CD4-positive, alpha-beta memory T cell (primary cell): ENCODE results near the gene LMTK2. TPM values are rescaled to one million over a fixed set of nuclear protein-coding genes. Genes with fewer than 3 reads are reported as not detected.

ENCODE experiments used
- CTCF ChIA-PET: fragments of 350-600 bp; sonication (Branson Sonifier 250); formaldehyde crosslinking; loops from one replicate; lab custom pipeline; 2021; ENCODE audit warnings: inconsistent platforms; ENCODE audit not compliant: partially characterized antibody; lab: Charles Lee
- POLR2A ChIA-PET: fragments of 350-600 bp; sonication (Branson Sonifier 250); formaldehyde crosslinking; loops from one replicate; lab custom pipeline; 2021; ENCODE audit not compliant: partially characterized antibody; lab: Charles Lee
- DNase-seq, 5 donors: peaks; one replicate each; pipeline versions ENCODE4 v3.0.0 to v3.0.0-alpha.2; 2020 to 2022; ENCODE audit warnings: mixed read lengths in 1 of 5
- H3K27ac ChIP-seq: one replicate; pipeline ENCODE4 v1.7.0; 2013; ENCODE audit warnings: low read depth, low read length
- H3K27me3 ChIP-seq: 2 replicates; pipeline ENCODE4 v1.7.0; 2013; ENCODE audit warnings: mild to moderate bottlenecking, low read length, moderate library complexity; ENCODE audit not compliant: insufficient read depth
- H3K36me3 ChIP-seq: 2 replicates; pipeline ENCODE4 v1.7.0; 2013; ENCODE audit warnings: mild to moderate bottlenecking, low read length, moderate library complexity; ENCODE audit not compliant: insufficient read depth
- H3K4me1 ChIP-seq: 2 replicates; pipeline ENCODE4 v1.7.0; 2013; ENCODE audit warnings: mild to moderate bottlenecking, low read length, moderate library complexity; ENCODE audit not compliant: insufficient read depth
- H3K4me3 ChIP-seq, 2 donors: one replicate each; pipeline ENCODE4 v1.7.0; 2013; ENCODE audit warnings: low read length in 2 of 2, mild to moderate bottlenecking in 1 of 2
- H3K9me3 ChIP-seq, 2 donors: one replicate each; pipeline ENCODE4 v1.7.0; 2013; ENCODE audit warnings: low read length in 2 of 2, control low read depth in 1 of 2; ENCODE audit not compliant: control insufficient read depth in 1 of 2
- H3K27ac Mint-ChIP-seq, 7 donors: one replicate each; pipeline ENCODE4 v1.8.0; 2020 to 2021; ENCODE audit warnings: mixed read lengths in 7 of 7, mild to moderate bottlenecking in 6 of 7, inconsistent platforms in 3 of 7, moderate library complexity in 3 of 7
- H3K27me3 Mint-ChIP-seq, 2 donors: one replicate each; pipeline ENCODE4 v1.8.0; 2020 to 2021; ENCODE audit warnings: mixed read lengths in 2 of 2
- H3K36me3 Mint-ChIP-seq, 2 donors: one replicate each; pipeline ENCODE4 v1.8.0; 2020 to 2021; ENCODE audit warnings: mixed read lengths in 2 of 2, inconsistent platforms in 1 of 2, mild to moderate bottlenecking in 1 of 2
- H3K4me1 Mint-ChIP-seq, 4 donors: one replicate each; pipeline ENCODE4 v1.8.0; 2020 to 2021; ENCODE audit warnings: mixed read lengths in 4 of 4, mild to moderate bottlenecking in 1 of 4
- H3K4me3 Mint-ChIP-seq, 8 donors: one replicate each; pipeline ENCODE4 v1.8.0; 2020 to 2021; ENCODE audit warnings: mixed read lengths in 8 of 8, mild to moderate bottlenecking in 7 of 8, moderate library complexity in 6 of 8, inconsistent platforms in 3 of 8
- H3K9me3 Mint-ChIP-seq, 8 donors: one replicate each; pipeline ENCODE4 v1.8.0; 2020 to 2021; ENCODE audit warnings: mixed read lengths in 8 of 8, mild to moderate bottlenecking in 5 of 8, inconsistent platforms in 3 of 8, moderate library complexity in 1 of 8
- intact Hi-C: fragments of 100-400 bp; cut with micrococcal nuclease; formaldehyde crosslinking; loops from one replicate; pipeline ENCODE4 v1.15.1; 2023
- polyA plus RNA-seq, 2 donors: library from polyadenylated mRNA; unstranded; fragments of 300-500 nt; fragmentation: Illumina TruSeq; gene quantifications; one replicate each; pipeline ENCODE4 v1.2.3, GENCODE V29; 2021
- total RNA-seq, 2 experiments: library from RNA; stranded (reverse); gene quantifications; one replicate each; pipeline ENCODE4 v1.2.3, GENCODE V29; 2021

Gene LMTK2
- total and polyA plus RNA-seq, 4 experiments from 2014 or later = 0.76 to 26.6 (median 13.7) TPM

DNA sequence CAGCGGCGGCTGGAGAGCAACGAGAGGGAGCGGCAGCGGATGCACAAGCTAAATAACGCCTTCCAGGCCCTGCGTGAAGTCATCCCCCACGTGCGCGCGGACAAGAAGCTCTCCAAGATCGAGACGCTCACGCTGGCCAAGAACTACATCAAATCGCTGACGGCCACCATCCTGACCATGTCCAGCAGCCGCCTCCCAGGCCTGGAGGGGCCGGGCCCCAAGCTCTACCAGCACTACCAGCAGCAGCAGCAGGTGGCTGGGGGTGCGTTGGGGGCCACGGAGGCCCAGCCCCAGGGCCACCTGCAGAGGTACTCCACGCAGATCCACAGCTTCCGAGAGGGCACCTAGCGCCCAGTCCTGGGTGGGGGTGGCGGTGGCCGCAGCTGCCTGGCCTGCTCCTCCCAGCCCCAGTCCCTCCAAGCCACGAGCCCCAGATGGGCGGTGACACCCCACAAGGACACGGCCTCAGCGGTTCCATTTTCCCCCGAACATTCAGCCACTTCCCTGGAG lies 105.9 kb downstream of the LMTK2 start:
- no peaks in the 10 kb centered on the region for H3K27me3 Mint-ChIP-seq
- H3K4me3 Mint-ChIP-seq = peak overlapping the region in 2 of 8 donors; percentile 34 to 54
- peaks cover 4 to 7% of the 10 kb centered on the region in 2 donors for H3K36me3 Mint-ChIP-seq
- peaks cover 0 to 12% (median 8%) of the 10 kb centered on the region in 4 donors for H3K4me1 Mint-ChIP-seq
- peaks cover 0 to 4% (median 0%) of the 10 kb centered on the region in 8 donors for H3K9me3 Mint-ChIP-seq
- no peak overlapping the region for H3K4me3 ChIP-seq
- peaks cover 4% of the 10 kb centered on the region for H3K4me1 ChIP-seq
- H3K9me3 ChIP-seq = no peaks in the 10 kb centered on the region
- no peak overlapping the region for H3K27ac ChIP-seq
- H3K27me3 ChIP-seq = no peaks in the 10 kb centered on the region
- peak overlapping the region in 1 of 7 donors; percentile 51 for H3K27ac Mint-ChIP-seq
- no peaks in the 10 kb centered on the region for H3K36me3 ChIP-seq
- intact Hi-C loops = no loop called here
- ChIA-PET POLR2A (interaction anchor here (1.1 to 3.3 kb wide), 3 partner anchors 11 to 38 kb away, joined by 3 to 15 read pairs (median 4); no protein-coding TSS in a partner anchor), CTCF (no interaction called here)
- DNase-seq = no peak

DNA sequence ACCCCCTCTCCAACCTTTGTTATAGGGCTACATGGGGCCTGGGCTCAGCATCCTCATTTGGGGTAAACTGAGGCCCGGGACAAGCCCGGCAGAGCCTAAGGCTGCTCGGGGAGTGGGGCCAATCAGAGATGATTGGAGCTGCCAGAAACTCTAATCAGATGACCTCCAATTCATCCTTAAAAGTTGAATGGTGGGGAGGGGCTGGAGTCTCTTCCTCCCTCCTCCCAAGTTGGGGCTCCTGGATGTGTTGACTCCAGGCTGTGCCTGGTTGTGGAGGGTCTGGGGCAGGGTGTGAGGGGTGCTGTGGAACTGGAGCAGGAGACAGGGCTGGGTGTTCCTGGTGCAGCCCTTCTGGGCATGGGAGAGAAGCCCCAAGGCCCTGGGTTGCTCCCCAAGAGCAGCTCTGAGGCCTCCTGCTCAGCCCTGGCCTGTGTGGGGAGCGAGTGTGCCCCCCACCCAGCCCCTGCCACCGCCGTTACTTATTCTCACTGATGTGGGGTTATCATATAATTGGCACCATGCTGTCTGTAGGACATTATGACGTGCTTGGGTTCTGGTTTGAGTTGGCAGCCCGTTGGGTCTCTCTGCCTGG lies 106.7 kb downstream of the LMTK2 start:
- H3K4me1 Mint-ChIP-seq = peaks cover 3 to 15% (median 10%) of the 10 kb centered on the region in 4 donors
- Histone ChIP-seq H3K9me3 (no peaks in the 10 kb centered on the region), H3K36me3 (no peaks in the 10 kb centered on the region), H3K27ac (no peak overlapping the region), H3K4me3 (no peak overlapping the region), H3K4me1 (peaks cover 4% of the 10 kb centered on the region), H3K27me3 (no peaks in the 10 kb centered on the region)
- POLR2A ChIA-PET = interaction anchor here (1.5 to 1.8 kb wide), 3 partner anchors 20 to 38 kb away, joined by 3 to 5 read pairs (median 5); partner anchors contain the start of gene TECPR1
- intact Hi-C loops = no loop called here
- peaks cover 4 to 10% of the 10 kb centered on the region in 2 donors for H3K36me3 Mint-ChIP-seq
- DNase-seq = no peak
- CTCF ChIA-PET = no interaction called here
- peak overlapping the region in 1 of 8 donors; percentile 17 for H3K4me3 Mint-ChIP-seq
- peak overlapping the region in 3 of 7 donors; percentile 30 to 81 (median 57) for H3K27ac Mint-ChIP-seq
- peaks cover 0 to 4% (median 0%) of the 10 kb centered on the region in 8 donors for H3K9me3 Mint-ChIP-seq
- no peaks in the 10 kb centered on the region for H3K27me3 Mint-ChIP-seq

DNA sequence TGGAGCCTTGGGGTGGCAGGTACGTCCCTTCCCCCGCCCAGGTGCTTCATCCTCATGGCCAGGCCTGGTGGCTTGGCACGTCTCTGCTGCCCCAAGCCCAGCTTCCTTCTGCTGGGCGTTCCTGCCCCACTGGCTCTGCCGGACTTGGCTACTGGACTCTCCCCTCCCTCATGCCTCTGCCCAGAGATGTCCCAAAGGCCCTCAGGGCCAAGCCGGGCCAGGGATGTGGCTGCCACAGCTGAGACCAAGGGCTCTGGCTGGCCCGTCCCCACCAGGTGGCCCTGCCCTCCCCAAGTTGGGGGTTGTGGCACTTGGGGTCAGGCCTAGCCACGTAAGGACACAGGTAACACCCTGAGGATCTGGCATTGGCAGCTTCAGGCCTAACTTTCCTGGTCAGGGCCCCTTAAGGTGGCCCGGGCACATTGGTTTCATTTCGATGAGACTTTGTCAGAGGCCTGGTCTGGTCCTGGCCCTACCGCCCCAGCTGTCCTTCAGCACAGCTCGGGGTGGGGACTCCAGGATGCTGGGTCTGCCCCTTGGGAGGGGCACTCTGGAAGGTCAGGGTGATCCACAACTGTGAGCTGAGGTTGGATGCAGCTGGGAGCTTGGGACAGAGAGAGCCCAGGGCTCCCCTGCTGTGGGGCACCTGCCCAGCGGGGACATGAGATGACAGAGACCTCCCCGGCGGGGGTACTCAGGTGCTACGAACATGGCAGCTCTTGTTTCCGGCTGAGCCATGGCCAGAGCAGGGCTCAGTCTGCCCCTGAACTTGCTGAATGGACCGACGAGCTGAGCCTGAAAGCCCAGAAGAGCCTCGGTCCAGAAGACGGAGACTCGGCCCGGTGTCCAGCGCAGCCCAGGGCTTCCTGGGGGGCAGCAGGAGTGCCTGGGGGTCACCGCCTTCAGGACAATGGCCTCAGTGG lies 107.5 kb downstream of the LMTK2 start:
- Mint-ChIP-seq H3K27ac (peak overlapping the region in 2 of 7 donors; percentile 57 to 68), H3K4me1 (peaks cover 9 to 23% (median 17%) of the 10 kb centered on the region in 4 donors), H3K4me3 (no peak overlapping the region), H3K27me3 (no peaks in the 10 kb centered on the region), H3K9me3 (peaks cover 0 to 4% (median 0%) of the 10 kb centered on the region in 8 donors), H3K36me3 (peaks cover 5 to 18% of the 10 kb centered on the region in 2 donors)
- H3K4me3 ChIP-seq = no peak overlapping the region
- no peaks in the 10 kb centered on the region for H3K9me3 ChIP-seq
- H3K27me3 ChIP-seq = no peaks in the 10 kb centered on the region
- CTCF ChIA-PET = no interaction called here
- POLR2A ChIA-PET = interaction anchor here (0.6 to 1.8 kb wide), 4 partner anchors 19 to 38 kb away, joined by 3 to 5 read pairs (median 4); partner anchors contain the start of gene TECPR1
- DNase-seq = no peak
- no peaks in the 10 kb centered on the region for H3K36me3 ChIP-seq
- no peak overlapping the region for H3K27ac ChIP-seq
- intact Hi-C loops = no loop called here
- H3K4me1 ChIP-seq = peaks cover 4% of the 10 kb centered on the region

DNA sequence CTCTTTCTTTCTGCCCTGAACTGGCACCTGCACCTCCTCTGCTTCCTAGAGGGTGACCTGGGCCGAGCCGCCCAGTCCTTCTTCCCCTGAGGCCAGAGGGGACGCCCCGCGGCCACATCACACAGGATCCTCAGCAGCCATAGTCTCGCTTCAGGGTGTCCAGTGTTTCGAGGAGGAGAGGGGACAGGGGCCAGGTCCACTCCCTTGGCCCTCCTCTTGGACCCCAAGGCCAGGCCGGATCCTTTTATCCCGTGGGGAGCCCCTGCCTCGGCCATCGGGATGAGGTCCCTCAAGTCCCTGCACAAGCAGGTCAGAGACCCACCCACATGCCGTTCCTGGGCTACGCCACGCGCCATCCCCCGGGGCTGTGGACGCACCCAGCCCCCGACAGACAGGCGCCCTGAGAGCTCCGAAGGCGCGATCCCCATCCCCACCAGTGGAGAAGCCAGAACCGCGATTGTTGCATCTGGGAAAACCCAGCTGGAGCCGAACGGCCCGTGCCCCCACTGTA lies 108.2 kb downstream of the LMTK2 start:
- no peak overlapping the region for H3K27ac Mint-ChIP-seq
- Histone ChIP-seq H3K27ac (no peak overlapping the region), H3K9me3 (no peaks in the 10 kb centered on the region), H3K27me3 (no peaks in the 10 kb centered on the region), H3K4me3 (no peak overlapping the region), H3K4me1 (peaks cover 4% of the 10 kb centered on the region), H3K36me3 (no peaks in the 10 kb centered on the region)
- peaks cover 10 to 23% of the 10 kb centered on the region in 2 donors for H3K36me3 Mint-ChIP-seq
- H3K9me3 Mint-ChIP-seq = peaks cover 0 to 3% (median 0%) of the 10 kb centered on the region in 8 donors
- intact Hi-C loops = no loop called here
- peaks cover 13 to 22% (median 16%) of the 10 kb centered on the region in 4 donors for H3K4me1 Mint-ChIP-seq
- ChIA-PET CTCF (no interaction called here), POLR2A (interaction anchor here (0.7 to 1.8 kb wide), 4 partner anchors 12 to 37 kb away, joined by 3 to 5 read pairs (median 4); partner anchors contain the start of gene TECPR1)
- no peaks in the 10 kb centered on the region for H3K27me3 Mint-ChIP-seq
- H3K4me3 Mint-ChIP-seq = no peak overlapping the region
- DNase-seq = no peak

DNA sequence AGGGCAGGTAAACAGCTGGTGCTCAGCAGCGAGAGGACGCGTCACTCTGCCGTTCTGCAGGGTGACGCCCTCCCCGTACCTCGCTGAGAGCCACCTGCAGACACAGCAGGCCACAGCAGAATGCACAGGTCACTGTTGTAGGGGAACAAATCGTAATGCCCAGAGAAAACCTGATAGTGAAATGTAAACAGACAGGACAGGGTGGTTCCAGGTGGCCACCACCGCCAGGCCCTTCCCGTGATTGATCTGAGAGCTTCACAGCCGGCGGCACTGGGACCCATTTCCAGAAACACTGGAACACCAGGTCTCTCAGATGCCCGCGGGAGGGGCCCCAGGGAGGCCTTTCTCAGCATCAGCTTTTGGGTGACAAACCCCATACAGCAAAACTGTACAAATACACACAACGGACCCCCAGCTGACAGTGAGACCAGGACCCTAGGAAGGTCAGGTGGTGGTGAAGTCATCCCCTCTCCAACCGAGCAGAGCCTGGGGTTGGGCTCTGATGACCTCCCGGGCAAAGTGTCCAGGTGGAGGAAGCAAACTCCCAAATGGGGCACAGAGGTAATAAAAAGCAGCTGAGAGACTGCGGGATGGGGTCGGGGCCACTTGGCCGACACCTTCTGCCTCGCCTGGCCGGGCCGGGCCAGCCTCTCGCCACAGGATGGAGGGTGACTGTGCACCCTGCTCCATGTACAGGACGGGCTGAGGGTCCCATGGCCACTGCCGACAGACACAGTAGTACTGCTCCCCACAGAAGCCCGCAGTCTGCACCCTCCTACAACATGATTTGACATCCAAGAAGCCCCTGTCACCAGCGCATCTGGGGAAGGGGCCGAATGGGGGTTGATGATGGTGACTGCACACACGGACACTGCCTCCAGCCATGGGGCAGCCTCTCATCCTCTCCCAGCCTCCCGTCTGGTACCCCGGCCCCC lies 109.2 kb downstream of the LMTK2 start:
- POLR2A ChIA-PET = interaction anchor here (0.7 to 1.2 kb wide), 2 partner anchors 13 to 33 kb away, joined by 3 to 4 read pairs; no protein-coding TSS in a partner anchor
- Mint-ChIP-seq H3K36me3 (peaks cover 11 to 23% of the 10 kb centered on the region in 2 donors), H3K9me3 (no peaks in the 10 kb centered on the region), H3K27ac (peak overlapping the region in 4 of 7 donors; percentile 53 to 75 (median 71)), H3K4me3 (no peak overlapping the region), H3K27me3 (no peaks in the 10 kb centered on the region), H3K4me1 (peaks cover 13 to 18% (median 15%) of the 10 kb centered on the region in 4 donors)
- no peak for DNase-seq
- intact Hi-C loops = no loop called here
- Histone ChIP-seq H3K27me3 (no peaks in the 10 kb centered on the region), H3K9me3 (no peaks in the 10 kb centered on the region), H3K27ac (no peak overlapping the region), H3K4me1 (peaks cover 4% of the 10 kb centered on the region), H3K4me3 (no peak overlapping the region), H3K36me3 (no peaks in the 10 kb centered on the region)
- CTCF ChIA-PET = no interaction called here

DNA sequence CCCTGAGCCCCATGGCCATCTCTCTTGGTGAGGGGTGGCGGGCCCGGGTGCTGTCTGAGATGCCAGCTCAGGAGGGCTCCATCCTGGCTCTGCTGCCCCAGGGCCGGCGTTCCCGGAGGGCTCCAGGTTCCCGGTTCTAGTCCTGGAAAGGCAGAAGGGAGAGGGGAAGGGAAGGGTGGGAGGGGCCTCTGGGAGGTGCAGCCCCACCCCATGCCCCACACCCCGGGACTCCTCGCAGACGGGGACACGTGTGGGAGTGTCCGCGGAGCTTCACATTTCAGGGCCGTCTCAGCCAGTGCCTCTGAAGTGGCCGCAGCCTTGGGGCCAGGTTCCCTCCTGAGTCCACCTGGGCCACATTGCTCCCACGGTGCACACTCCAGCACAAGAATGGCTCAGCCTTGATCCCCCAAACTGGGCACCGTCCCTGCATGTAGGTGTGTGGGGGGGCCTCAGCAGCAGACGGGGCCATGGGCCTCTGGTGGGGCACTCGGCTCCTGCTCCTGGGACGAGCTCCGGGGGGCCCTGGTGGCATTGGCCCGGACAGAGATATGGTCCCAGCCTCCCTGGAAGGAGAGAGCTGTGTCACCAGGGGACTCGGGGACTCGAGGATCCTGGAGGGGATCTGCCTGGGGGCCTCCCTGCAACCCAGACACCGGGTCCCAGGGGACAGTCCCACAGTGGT lies 110.4 kb downstream of the LMTK2 start:
- POLR2A ChIA-PET = no interaction called here
- Mint-ChIP-seq H3K9me3 (no peaks in the 10 kb centered on the region), H3K36me3 (peaks cover 14 to 28% of the 10 kb centered on the region in 2 donors), H3K4me3 (no peak overlapping the region), H3K27me3 (no peaks in the 10 kb centered on the region), H3K4me1 (peaks cover 13 to 14% (median 14%) of the 10 kb centered on the region in 4 donors), H3K27ac (no peak overlapping the region)
- Histone ChIP-seq H3K4me3 (no peak overlapping the region), H3K9me3 (no peaks in the 10 kb centered on the region), H3K4me1 (no peaks in the 10 kb centered on the region), H3K27ac (no peak overlapping the region), H3K36me3 (no peaks in the 10 kb centered on the region), H3K27me3 (no peaks in the 10 kb centered on the region)
- intact Hi-C loops = no loop called here
- CTCF ChIA-PET = no interaction called here
- DNase-seq = no peak
